HG03457 (cell line): ENCODE measurements around the gene IRF4.

Experiments
- ATAC-seq: cut with Tn5 transposase; IDR thresholded peaks from one replicate; pipeline ENCODE4 v1.9.1; 2021; ENCODE audit warnings: moderate number of reproducible peaks; ENCODE audit not compliant: unreplicated experiment

IRF4 gene

DNA sequence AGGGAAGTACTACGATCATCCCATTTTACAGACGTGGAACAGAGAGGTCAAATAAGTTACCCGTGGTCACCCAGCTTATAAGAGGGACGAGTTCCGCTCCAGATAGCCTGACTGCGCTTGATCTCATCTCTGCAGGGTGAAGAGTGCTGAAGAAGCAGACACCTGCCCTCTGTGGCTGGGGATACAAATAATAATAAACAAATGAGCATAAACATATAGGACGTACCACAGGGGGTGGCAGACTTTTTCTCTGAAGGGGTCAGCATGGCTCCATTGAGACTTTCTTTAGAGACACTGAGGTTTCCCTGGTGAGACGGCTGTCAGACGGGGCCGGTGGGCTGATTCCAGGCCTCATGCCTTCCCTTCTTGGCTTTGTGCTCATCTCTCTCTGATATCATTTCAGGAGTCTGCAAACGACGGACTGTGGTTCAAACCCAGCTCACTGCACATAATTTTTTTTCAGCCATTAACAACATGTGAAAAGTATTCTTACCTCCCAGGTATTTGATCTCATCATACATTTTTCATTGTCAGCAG, 47.1 kb downstream of the IRF4 start:
- ATAC-seq = no peak

DNA sequence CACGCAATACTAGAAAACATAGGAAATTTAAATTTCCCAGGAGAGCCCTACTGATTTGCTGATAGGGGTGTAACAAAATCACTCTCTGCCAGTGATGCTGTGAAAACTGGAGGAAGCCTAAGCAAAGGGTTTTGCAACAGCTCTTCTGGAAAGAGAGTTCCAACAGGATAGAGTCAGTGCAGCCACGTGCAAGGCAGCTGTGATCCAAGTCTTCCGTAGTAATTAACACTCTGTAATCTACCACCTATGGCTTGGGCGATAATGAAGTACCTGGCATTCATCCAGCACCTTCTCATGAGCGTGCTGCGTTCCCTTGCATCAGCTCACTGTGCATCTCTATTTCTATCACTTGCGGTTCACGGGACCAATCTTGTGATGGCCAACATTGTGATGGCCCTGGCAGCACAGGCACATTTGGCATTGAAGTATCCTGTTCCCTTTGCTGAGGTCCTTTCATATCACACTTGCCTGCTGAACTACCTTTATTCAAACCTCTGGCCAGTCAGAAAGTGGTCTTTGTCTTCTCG, 48.2 kb downstream of the IRF4 start:
- no peak for ATAC-seq

DNA sequence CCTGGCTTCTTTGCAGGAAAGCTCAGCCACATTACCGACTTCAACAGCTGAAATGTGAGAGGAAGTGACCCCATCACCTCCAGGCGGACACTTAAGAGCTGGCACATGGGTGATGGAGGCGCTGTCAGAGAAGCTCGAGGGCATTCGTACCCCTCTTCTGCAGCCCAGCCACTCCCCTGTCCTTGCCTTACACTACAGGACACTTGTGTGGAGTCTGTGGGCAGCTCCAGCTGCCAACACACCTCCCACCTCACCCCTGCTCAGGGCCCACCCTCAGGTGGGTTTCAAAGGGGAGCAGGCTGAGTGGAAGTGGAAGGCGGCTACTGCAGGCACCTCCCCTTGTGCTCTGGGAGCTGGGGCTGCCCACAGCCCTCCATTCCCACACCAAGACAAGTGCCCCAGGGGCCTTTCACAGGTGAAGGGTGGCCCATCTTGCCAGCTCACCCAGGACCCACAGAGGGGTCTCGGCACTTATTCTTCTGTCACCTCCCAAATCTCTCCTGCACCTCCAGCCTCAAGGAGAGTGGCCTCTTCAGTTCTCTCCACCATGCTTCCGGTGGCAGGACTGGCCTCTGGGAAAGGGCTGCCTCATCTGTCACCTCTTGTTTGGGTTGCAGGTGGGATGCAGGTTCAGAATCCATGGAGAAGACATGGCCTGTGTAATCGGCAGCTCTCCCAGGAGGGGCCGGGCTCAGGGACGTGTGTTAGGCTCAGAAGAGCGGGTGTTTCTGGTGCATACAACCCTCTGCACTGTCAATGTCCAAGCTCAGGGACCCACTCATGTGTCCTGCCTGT, 49.8 kb downstream of the IRF4 start:
- ATAC-seq = no peak

DNA sequence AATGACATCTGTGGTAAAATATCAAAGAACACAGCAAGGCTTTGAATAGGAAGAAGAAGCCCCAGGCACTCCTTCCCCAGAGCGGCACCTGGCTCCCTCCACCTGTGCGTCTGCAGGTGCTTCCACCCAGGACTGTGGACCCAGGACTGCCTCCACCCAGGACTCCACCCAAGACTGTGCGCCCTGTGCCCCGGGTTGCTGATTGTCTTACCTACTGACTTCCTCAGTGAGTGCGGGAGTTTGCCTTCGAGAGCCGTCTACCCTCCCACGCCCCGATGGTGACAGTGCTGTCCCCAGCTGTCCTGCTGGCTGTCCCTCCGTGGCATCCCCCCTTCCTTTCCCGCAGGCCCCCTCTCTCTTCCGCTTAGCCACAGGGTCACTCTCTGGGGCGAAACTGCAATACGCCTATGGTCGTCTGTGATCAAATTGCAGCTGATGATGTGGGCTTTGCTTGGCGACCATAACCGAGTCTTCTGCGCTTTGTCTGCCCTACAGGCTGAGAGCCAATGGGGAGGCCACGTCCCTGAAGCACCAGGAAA, 52.1 kb downstream of the IRF4 start:
- no peak for ATAC-seq

DNA sequence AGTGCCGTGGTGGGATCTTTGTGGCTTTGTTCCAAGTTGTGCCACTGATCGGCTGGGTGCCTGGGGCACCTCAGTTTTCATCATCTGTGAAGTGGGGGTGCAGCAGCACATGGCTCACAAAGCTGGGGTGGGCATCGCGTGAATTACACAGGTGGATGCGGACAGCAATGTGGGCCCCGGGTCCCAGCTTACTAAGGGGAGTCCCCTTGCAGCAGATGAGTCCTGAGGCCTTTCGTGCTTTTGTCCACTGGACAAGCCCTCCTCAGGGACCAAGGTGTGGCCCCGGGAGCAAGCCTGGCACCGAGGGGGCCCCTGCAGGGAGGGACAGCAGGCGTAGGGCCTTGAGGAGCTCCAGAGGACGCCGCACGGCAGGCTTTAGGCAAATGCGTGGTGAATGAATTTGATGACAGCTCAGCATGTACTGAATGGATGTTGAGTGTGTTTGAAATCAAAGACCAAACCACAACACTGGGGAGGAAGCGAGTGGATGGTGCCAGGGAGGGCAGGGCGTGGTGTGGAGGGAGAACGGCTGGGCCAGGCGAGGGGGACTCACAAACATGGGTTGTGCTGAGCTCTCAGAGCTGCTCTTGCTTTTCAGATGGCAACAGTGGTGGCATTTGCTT, 53.2 kb downstream of the IRF4 start:
- no peak for ATAC-seq

DNA sequence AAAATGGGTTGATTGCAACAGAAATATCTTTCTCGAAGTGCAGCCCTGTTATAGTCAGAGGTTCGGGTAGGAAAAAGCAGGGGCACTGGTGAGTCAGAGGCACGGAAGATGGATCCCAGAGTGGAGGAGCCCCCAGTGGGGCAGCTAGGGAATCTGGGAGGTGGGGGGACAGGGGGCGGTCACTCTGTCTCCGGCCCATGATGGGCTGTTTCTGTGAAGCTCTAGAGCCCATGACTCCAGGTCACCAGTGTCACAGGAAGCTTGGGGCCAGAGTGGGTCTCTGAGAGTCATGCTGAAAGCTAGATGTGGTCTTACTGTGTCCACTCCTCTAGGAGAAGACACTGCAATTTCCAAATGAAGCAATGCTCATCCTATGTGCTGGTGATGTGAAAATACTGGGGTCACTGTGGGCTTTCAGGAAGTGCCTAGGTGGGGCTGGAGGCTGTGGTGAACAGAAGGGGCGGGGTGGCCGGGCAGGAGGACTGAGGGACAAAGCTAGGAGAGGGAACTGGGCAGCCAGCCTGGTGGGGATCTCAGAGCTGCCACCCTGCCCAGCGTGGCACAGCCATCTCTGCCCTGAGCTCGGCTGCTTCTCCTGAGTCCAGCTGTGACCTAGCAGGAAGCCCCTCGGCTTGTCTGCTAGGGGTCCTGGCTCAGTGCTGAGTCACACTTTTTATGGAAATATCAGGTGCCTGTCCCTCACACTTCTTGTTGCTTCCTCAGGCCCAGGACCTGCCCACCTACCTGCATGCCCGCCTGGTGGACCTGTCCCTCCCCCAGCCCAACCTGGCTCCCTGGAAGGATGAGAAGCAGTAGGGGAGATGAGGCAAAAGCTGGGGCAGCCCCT, 54.2 kb downstream of the IRF4 start:
- no peak for ATAC-seq

DNA sequence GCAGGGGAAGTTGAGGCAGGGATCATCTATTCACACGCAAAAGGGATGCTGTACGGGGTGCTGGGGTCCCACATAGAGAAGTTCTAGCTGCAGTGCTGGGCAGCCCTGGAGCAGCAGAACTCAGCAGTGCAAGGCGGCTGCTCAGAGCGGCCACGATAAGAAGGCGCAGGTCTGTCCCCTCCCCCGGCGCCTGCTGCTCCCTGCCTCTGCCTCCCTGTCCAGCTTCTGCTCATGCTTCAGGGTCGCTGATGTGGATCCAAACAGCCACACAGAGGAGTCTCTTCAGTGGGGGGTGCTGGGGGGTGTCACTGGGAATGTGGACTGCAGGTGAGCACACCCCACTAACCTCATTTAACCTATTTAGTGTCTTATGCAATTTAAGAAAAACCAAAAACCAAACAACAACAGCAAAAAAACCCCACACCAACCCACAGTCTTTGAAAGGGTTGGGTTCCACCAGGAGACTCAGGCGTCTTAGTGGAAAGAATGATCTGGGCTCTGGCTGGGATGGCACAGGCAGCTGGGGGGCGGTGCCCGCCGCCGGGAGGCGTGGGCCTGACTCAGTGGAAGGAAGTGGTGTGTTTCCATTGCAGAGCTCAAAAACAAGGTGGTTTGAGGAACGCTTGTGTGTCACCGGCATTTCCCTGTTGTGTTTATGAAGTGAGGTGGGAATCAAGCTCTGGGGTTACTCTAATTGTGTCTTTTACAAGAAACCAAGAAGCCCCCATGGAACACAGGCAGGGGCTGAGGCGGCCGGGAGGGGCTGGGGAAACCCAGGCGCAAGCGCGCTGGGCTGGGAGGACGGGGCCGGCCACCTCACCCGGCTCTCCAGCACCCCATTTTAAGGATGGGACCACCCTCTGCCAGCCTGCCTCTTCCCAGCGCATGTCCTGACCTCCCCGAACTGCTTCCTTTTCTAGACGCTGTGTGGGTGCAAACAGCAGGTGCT, 55.1 kb downstream of the IRF4 start:
- ATAC-seq = no peak

DNA sequence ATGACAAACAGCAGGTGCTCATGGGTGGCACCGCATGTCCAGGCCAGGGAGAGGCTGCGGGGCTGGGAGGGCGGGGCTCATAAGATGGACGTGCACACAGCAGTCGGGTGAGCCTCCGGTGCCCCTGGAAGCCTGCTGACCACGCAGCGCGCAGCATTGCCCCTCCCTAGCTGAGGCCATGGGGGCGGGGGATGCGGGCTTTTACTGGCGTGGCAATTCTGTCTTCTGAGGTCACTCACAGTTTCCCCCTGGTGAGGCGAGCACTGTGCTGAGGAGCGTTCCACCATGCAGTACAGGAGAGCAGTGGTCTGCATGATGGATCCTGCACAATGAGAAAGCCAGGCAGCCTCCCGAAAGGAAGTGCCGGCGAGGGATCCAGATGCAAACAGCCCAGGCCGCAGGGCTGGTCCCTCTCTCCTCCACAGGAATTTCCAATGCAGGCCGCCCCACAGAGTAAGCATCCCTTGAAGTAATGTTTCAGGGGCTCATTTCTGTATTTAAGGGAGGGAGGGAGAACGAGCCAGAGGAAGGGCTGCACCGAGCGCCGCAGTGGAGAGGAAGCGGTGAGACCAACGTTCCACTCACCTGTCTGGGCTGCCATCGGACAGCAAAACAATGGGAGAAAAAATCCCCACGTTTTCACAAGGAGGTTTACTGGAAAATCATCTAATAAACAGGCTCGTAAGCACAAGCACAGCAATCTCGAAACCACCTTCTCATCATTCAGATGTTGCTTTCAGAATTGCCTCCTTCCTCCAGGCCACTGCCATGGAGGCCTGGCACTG, 56.0 kb downstream of the IRF4 start:
- ATAC-seq = no peak

DNA sequence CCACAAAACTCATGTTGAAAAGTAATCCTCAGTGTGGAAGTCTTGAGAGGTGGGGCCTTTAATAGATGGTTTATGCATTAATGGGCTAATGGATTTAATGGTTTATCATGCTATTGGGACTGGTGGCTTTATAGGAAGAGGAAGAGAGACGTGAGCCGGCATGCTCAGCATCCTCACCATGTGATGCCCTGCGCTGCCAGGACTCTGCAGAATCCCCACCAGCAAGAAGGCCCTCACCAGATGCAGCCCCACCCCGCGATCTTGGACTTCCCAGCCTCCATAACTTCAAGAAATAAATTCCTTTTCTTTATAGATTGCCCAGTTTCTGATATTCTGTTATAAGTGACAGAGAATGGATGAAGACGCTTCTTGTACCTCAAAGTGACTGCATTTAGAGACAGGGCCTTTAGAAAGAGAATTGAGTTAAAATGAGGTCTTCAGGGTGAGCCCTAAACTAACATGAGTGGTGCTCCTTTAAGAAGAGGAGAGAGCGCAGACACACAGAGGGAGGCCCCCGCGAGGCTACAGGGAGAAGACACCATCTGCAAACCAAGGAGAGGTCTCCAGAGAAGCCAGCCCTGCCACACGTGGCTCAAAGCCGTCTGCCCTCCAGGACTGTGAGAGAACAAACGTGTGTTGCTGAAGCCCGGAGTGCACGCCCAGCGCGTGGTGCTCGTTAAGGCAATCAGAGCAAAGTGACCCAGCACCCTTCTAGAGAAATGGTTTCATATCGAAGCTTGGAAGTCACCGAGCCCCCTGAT, 56.9 kb downstream of the IRF4 start:
- no peak for ATAC-seq

DNA sequence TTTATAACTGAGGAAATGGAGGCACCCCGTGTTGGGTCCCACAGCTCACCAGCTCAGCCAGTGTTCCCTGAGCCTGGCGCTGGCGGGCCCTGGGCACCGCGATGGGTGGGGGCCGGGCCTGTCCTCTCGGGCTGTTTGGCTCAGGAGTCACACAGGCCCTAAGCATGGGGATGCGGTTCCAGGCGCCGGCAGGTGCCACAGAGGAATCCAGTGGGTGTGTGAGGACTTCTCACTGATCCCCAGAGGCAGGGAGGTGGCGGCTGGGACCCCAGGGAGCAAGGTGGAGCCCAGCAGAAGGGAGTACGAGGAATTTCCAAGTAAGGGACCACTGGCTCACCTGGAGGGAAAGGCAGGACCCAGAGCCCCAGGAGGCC, 57.5 kb downstream of the IRF4 start:
- ATAC-seq = no peak

DNA sequence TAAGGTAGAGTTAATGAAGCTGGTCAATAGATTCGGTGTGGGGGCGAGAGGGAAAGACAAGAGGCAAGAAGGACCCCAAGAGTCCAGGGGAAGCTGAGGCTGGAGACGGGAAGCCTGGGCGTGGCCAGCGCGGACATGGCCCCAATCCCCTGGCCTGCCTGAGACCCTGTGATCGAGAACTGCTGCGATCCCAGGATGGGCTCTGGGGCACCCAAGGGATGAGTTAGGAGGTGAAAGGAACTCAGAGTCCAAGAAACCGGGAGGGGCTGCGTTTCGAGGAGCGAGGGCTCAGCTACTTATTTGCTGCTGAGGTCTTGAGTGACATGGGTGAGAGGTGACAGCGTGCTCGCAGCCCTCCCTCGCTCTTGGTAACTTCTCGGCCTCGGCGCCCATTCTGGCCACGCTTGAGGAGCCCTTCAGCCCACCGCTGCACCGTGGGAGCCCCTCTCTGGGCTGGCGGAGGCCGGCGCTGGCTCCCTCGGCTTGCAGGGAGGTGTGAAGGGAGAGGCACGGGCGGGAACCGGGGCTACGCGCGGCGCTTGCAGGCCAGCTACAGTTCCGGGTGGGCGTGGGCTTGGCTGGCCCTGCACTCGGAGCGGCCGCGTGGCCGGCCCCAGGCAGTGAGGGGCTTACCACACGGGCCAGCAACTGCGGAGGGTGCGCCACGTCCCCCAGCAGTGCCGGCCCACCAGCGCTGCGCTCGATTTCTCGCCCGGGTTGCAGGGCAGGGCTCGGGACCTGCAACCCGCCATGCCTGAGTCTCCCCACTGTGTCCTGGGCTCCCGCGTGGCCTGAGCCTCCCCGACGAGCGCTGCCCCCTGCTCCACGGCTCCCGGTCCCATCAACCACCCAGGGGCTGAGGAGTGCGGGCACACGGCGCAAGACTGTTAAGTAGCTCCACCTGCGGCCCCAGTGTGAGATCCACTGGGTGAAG, 58.2 kb downstream of the IRF4 start:
- ATAC-seq = no peak

DNA sequence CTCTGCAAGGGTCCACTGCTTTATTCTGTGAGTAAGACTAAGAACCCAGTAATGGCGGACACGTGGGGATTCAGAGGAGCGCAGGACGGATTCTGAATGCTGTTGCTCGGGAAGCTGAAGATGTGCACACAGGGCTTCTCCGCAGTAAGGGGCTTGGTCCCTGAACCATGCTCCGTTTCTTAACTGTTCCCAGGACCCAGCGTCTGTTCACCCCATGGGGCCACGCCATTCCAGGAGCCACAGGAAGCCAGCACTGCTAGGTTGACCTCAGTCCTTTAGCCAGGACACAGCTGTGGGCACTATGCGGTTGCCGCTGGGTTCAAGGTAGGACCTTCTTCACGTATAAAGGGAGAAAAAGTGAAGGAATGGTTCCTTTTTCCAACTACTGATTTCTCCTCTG, 59.8 kb downstream of the IRF4 start:
- ATAC-seq = no peak

DNA sequence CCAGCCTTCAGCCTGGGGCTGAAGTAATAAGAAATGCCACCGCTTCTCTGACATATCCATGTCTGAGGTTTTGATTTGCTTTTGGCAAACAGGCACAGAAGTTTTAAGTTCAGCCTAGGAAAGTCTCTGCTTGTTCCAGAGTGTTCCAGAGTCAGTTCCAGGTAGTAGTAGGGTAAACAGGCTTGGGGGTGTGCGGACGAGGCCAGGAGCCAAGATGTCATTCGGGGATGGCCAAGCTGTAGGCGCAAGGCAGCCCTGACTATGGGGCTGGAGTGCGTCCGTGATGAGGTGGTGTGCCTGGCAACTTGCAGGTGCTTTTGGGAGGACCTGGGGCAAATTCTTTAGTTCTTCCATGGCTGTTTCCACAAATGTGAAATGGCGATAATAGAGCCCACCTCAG, 60.3 kb downstream of the IRF4 start:
- no peak for ATAC-seq

DNA sequence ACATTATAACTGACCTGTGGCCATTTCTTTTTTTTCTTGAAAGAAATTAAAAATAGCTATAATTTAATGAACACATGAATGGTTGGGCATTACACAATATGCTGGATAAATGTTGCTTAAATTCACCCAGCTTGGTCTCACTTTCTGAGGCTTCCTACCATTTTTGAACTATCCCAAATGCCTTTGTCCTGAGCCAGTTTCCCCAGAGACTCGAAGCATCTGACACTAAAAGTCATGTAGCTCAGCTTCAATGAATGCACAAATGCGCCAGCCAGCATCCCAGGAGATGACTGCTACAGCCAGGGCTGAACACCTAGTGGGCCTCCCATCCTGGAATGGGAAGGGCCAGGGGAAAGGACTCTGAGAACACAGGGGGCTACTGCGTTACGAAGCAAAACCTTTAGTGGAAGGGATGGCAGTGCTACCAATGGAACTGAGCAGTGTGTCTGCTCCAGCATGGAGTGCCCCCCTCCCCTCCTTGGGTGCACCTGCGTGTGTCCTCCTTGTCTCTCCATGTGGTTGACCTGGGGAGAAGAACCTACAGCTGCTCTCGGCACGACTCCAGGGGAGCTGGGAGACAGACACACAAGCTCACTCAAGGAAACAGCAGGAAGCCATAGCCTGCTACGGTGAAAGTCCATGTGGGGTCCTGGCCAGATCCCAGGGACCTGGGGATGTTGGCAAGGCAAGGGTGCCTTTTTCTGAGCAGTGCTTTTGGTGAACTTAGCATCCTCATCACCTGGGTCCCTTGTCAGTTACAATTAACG, 60.9 kb downstream of the IRF4 start:
- no peak for ATAC-seq

DNA sequence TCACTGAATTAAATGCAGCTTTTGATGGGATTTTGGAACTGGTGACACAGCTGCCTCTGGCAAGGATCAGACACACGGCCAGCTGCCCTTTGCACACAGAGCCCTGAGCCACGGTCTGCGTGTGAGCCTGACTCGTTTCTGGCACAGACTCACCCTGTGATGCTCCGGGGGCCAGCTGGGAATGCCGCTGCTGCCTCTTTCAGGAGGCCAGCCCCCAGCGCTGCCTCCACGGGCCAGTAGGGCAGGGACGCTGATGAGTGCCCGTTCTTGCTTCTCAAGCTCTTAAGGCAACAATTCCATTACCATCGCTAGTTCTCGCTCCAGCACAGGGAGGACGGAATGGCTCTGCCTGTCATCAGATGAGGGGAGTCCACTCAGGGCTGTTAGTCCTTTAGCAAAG, 61.6 kb downstream of the IRF4 start:
- ATAC-seq = no peak

DNA sequence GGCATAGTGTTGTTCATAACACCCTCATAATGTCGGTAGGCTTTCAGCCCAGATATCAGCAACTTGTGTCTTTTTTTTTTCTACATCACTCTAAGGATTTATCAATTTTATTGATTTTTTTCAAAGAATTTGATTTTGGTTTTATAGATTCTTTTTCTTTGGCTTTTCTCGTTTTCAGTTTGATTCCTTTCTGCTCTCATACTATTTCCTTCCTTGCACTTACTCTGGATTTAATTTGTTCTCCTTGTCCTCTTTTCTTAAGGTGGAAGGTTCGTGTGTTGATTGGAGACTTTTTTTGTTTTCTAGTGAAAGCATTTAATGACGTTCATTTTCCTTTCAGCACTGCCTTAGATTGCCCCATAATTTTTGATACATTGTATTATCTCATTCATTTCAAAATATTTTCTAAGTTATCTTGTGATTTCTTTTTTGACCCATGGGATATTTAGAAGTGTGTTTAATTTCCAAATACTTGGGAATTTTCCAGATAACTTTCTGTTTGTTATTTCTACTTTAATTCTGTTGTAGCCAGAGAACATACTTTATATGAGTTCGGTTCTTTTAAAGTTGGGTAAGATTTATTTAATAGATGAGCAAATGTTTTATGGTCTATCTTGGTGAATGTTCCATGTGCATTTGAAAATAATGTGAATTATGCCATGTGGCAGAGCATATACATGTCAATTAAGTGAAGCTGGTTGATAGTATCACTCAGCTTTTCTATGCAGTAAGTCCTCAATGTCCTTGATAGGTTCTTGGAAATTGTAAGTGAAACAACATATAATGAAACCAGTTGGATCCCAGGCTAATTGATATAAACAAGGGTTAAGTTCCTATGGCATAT, 62.8 kb downstream of the IRF4 start:
- ATAC-seq = no peak
